GM18517 (cell line): ENCODE data around the gene FBN1.

ENCODE experiments used
- ATAC-seq: cut with Tn5 transposase; IDR thresholded peaks from one replicate; pipeline ENCODE4 v1.9.1; 2021; ENCODE audit warnings: mild to moderate bottlenecking, moderate library complexity; ENCODE audit not compliant: unreplicated experiment

FBN1 gene

GRCh38 chr15:48477795-48478360 lies 167.6 kb downstream of the FBN1 start:
- ATAC-seq, result no peak

- no peak for ATAC-seq
Measured at GRCh38 chr15:48475600-48476395, 169.7 kb downstream of the FBN1 start.

- no peak for ATAC-seq
Measured at GRCh38 chr15:48473667-48474066, 171.8 kb downstream of the FBN1 start.

GRCh38 chr15:48472756-48473155 lies 172.8 kb downstream of the FBN1 start:
- no peak for ATAC-seq

GRCh38 chr15:48471073-48471472 lies 174.4 kb downstream of the FBN1 start:
- no peak for ATAC-seq

- no peak for ATAC-seq
Measured at GRCh38 chr15:48470096-48470495, 175.4 kb downstream of the FBN1 start.

- no peak for ATAC-seq
Measured at GRCh38 chr15:48469681-48470080, 175.8 kb downstream of the FBN1 start.

GRCh38 chr15:48469271-48469670 lies 176.2 kb downstream of the FBN1 start:
- no peak for ATAC-seq

- ATAC-seq, result no peak
Measured at GRCh38 chr15:48467801-48468200, 177.7 kb downstream of the FBN1 start.

- ATAC-seq, result no peak
Measured at GRCh38 chr15:48466820-48467219, 178.7 kb downstream of the FBN1 start.

GRCh38 chr15:48466079-48466478 lies 179.4 kb downstream of the FBN1 start:
- no peak for ATAC-seq

- ATAC-seq, result no peak
Measured at GRCh38 chr15:48465410-48465809, 180.1 kb downstream of the FBN1 start.

- ATAC-seq, result no peak
Measured at GRCh38 chr15:48463366-48463880, 182.1 kb downstream of the FBN1 start.

GRCh38 chr15:48462688-48463087 lies 182.8 kb downstream of the FBN1 start:
- ATAC-seq, result no peak

GRCh38 chr15:48459571-48460442 lies 185.7 kb downstream of the FBN1 start:
- ATAC-seq, result no peak

GRCh38 chr15:48458876-48459275 lies 186.6 kb downstream of the FBN1 start:
- ATAC-seq, result no peak

- ATAC-seq, result no peak
Measured at GRCh38 chr15:48456134-48456533, 189.4 kb downstream of the FBN1 start.

GRCh38 chr15:48451736-48452135 lies 193.8 kb downstream of the FBN1 start:
- ATAC-seq, result no peak

- no peak for ATAC-seq
Measured at GRCh38 chr15:48451241-48451640, 194.3 kb downstream of the FBN1 start.

- no peak for ATAC-seq
Measured at GRCh38 chr15:48449734-48450133, 195.8 kb downstream of the FBN1 start.

GRCh38 chr15:48447657-48448056 lies 197.9 kb downstream of the FBN1 start:
- ATAC-seq, result no peak
